HepG2 (cell line): ENCODE measurements around the gene PRKCD.

Experiments
- RAD51 ChIP-seq: fragments of 450-650 bp; IDR thresholded peaks from 2 replicates; pipeline ENCODE4 v1.6.1; 2016; ENCODE audit warnings: borderline replicate concordance
- ZBTB20 ChIP-seq: sonication (generic); formaldehyde crosslinking; IDR thresholded peaks from 2 replicates; pipeline ENCODE4 v1.8.1; 2023; ENCODE audit warnings: missing genetic modification reagents, low read depth, mild to moderate bottlenecking, borderline replicate concordance
- TF ChIP-seq, protein P1 (sequence below): sonication (generic); formaldehyde crosslinking; IDR thresholded peaks from 2 replicates; pipeline ENCODE4 v1.5.0; 2020; ENCODE audit warnings: missing genetic modification reagents
- TF ChIP-seq, protein P2 (sequence below): sonication (generic); formaldehyde crosslinking; IDR thresholded peaks from 2 replicates; pipeline ENCODE4 v1.5.0; 2020; ENCODE audit warnings: mild to moderate bottlenecking, missing genetic modification reagents, moderate library complexity
- TF ChIP-seq, protein P3 (sequence below): sonication (generic); formaldehyde crosslinking; IDR thresholded peaks from 2 replicates; pipeline ENCODE4 v1.9.0; 2022; ENCODE audit warnings: missing genetic modification reagents, mild to moderate bottlenecking, borderline replicate concordance
- TF ChIP-seq, protein P4 (sequence below): sonication (generic); formaldehyde crosslinking; IDR thresholded peaks from 2 replicates; pipeline ENCODE4 v1.4.0; 2020; ENCODE audit warnings: mild to moderate bottlenecking, missing genetic modification reagents

DNA sequence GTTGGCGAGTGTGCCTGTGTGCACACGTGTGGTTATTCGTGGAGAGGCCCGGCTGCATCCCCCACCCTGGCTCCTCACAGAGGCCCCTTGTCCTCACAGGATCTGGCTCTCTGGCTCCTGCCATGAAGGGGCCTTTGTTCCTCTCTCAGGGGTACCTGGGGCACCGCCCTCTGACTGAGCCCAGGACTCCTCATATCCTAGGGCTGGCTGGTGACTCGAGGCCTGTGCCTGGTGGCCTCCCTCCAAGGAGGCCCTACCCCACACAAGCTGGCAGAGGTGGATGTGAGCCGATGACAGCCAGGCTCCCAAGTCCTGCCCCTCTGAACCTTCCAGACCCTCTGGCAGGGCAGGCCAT lies 10.0 kb downstream of the PRKCD start:
- TF ChIP-seq, protein P1, sequence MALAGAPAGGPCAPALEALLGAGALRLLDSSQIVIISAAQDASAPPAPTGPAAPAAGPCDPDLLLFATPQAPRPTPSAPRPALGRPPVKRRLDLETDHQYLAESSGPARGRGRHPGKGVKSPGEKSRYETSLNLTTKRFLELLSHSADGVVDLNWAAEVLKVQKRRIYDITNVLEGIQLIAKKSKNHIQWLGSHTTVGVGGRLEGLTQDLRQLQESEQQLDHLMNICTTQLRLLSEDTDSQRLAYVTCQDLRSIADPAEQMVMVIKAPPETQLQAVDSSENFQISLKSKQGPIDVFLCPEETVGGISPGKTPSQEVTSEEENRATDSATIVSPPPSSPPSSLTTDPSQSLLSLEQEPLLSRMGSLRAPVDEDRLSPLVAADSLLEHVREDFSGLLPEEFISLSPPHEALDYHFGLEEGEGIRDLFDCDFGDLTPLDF: no peak
- TF ChIP-seq ZBTB20 (no peak), RAD51 (no peak)
- TF ChIP-seq, protein P2, sequence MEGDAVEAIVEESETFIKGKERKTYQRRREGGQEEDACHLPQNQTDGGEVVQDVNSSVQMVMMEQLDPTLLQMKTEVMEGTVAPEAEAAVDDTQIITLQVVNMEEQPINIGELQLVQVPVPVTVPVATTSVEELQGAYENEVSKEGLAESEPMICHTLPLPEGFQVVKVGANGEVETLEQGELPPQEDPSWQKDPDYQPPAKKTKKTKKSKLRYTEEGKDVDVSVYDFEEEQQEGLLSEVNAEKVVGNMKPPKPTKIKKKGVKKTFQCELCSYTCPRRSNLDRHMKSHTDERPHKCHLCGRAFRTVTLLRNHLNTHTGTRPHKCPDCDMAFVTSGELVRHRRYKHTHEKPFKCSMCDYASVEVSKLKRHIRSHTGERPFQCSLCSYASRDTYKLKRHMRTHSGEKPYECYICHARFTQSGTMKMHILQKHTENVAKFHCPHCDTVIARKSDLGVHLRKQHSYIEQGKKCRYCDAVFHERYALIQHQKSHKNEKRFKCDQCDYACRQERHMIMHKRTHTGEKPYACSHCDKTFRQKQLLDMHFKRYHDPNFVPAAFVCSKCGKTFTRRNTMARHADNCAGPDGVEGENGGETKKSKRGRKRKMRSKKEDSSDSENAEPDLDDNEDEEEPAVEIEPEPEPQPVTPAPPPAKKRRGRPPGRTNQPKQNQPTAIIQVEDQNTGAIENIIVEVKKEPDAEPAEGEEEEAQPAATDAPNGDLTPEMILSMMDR (CRISPR knock-in tag): no peak
- TF ChIP-seq, protein P3, sequence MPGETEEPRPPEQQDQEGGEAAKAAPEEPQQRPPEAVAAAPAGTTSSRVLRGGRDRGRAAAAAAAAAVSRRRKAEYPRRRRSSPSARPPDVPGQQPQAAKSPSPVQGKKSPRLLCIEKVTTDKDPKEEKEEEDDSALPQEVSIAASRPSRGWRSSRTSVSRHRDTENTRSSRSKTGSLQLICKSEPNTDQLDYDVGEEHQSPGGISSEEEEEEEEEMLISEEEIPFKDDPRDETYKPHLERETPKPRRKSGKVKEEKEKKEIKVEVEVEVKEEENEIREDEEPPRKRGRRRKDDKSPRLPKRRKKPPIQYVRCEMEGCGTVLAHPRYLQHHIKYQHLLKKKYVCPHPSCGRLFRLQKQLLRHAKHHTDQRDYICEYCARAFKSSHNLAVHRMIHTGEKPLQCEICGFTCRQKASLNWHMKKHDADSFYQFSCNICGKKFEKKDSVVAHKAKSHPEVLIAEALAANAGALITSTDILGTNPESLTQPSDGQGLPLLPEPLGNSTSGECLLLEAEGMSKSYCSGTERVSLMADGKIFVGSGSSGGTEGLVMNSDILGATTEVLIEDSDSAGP (CRISPR knock-in tag): peak; percentile 32; the same call in 1 of the 2 replicates
- TF ChIP-seq, protein P4, sequence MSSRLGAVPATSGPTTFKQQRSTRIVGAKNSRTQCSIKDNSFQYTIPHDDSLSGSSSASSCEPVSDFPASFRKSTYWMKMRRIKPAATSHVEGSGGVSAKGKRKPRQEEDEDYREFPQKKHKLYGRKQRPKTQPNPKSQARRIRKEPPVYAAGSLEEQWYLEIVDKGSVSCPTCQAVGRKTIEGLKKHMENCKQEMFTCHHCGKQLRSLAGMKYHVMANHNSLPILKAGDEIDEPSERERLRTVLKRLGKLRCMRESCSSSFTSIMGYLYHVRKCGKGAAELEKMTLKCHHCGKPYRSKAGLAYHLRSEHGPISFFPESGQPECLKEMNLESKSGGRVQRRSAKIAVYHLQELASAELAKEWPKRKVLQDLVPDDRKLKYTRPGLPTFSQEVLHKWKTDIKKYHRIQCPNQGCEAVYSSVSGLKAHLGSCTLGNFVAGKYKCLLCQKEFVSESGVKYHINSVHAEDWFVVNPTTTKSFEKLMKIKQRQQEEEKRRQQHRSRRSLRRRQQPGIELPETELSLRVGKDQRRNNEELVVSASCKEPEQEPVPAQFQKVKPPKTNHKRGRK: no peak
